Left ventricle myocardium superior (tissue), 1 donor: ENCODE data around the gene STIM1. TPM values are rescaled to one million over a fixed set of nuclear protein-coding genes. Genes with fewer than 3 reads are reported as not detected.

Source experiments
- ATAC-seq: fragments of 200-7000 bp; cut with Tn5 transposase; one replicate; pipeline ENCODE4 v1.9.1; 2020; ENCODE audit warnings: mild to moderate bottlenecking, moderate library complexity
- DNase-seq: peaks from one replicate; pipeline ENCODE4 v3.0.0-alpha.2; 2020
- intact Hi-C: fragments of 100-400 bp; cut with micrococcal nuclease; formaldehyde crosslinking; loops from one replicate; pipeline ENCODE4 v1.11.0; 2022
- total RNA-seq: library from RNA; stranded (reverse); fragmentation: NEBNext Ultra II Directional; extraction: Animal tissue kit (Norgen Biotek cat#: 25700); gene quantifications from one replicate; pipeline ENCODE4 v1.2.1, GENCODE V29; 2021
- donor health status: DM: no; HTN: yes; CAD: no; lungs with severe emphysema.

Gene STIM1
- total RNA-seq, 1 donor from 2014 or later, result 17.0 TPM

DNA sequence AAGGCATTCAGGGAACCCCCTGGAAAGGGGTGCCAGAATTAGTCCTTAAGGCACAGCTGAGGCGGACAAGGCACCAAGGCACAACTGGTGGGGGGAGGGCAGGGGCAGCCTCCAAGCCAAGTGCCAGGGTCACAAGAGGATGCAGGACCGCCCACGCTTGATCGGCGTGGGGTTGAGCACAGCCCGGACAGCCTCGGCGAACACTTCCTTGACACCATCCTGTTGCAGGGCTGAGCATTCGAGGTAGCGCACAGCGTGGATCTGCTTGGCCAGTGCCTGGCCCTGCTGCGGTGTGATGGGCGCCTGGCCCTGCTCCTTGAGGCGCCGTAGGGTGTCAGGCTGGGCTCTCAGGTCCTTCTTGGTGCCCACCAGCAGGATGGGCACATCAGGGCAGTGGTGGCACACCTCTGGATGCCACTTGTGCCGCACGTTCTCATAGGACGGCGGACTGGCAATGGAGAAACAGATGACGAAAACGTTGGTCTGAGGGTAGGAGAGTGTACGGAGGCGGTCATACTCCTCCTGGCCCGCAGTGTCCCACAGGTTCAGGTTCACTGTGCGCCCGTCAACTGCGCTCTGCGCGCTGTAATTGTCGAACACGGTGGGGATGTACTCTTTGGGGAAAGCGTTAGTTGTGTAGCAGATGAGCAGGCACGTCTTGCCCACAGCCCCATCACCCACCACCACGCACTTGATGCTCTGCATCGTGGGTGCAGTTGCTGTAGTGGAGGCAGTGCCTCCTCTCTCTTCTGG lies 27.9 kb upstream of the STIM1 start:
- intact Hi-C loops, result no loop called here
- no peak for ATAC-seq
- DNase-seq, result no peak

DNA sequence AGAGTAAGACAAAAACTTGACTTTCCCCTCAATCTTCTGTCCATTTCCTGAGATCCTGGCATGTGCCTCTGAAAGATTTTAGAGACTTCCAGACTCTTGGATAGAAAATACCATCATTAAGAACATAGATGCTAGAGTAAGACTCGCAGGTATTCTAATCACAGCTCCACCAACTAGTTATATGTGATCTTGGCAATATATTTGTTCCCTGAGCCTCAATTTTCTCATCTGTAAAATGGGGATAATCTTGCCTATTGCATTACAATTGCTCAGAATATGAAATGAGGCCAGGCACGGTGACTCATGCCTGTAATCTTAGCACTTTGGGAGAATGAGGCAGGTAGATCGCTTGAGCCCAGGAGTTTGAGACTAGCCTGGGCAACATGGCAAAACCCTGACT lies 25.4 kb upstream of the STIM1 start:
- ATAC-seq, result no peak
- intact Hi-C loops, result no loop called here
- no peak for DNase-seq

DNA sequence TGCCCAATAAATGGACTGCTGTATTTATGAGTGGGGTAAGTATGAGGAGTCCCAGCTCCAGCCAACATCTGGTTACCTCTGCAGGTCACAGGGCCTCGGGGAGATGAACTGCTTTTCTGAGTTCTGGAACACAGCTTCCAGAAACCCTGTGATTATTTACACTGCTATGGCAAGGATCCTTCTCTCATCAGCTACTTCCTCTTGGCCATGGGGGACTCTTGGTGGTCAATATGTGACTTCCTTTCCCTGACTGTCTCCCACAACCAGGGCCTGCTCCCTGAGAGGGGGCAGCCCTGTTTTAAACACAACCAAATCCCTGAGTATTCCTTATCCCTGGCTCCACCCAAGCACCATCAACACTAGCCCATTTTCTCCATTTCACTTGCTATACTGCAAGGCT lies 24.7 kb upstream of the STIM1 start:
- intact Hi-C loops, result no loop called here
- no peak for ATAC-seq

DNA sequence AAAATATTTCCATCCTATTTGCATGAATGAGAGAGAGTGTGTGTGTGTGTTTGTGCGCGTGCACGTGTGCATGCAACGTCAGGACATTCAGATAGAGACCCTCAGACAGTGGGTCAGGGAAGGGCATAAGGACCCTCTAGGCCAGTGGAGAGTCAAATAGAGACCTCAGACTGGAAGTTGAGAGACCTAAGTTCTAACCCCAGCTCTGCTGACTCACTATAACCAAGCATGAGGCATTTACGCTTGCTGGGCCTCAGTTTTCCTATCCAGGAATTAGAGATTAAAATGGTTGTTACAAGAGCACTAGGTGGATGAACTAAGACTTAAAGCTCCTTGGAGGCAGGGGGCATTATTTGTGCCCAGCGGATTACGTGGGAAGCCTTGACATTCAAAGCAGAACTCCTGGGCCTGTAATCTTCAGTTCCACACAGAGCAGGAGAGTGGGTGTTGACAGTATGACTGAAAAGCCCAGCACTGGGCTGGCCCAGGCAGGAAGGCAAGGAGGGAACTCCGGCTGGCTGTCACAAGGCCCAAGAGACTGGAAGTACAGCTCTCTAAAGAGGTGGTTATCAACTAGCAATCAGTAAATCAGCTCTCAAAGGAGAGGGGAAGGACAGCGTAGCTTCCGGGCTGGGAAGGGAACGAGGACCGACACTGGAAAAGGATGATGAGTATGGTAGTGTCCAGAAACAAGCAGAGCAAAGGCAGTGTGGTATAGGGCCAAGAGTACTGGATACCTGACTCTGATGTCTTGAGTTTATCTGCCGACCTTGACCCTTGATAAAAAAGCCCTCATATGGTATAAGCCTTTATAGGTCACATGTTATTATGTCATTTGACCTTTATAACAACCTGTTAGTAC lies 23.9 kb upstream of the STIM1 start:
- intact Hi-C loops, result no loop called here
- peak; percentile 76 for ATAC-seq
- DNase-seq, result peak; percentile 63

More for the DNA sequence above, 24.7 kb upstream of the STIM1 start:
- DNase-seq, result no peak

DNA sequence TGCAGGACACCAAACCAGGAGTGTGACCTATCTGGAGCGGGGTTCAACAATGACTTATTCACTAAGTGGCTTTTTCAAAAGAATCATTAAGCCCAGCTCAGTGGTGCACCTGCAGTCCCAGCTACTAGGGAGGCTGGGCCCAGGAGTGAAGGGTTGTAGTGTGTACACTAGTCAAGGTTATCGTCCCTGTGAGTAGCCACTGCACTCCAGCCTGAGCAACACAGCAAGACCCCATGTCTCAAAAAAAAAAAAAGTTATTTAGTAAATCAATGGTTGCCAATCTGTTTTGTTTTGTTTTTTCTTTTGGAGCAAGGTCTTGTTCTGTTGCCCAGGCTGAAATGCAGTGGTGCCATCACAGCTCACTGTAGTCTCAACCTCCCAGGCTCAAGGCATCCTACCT lies 22.6 kb upstream of the STIM1 start:
- intact Hi-C loops, result no loop called here
- ATAC-seq (no peak), DNase-seq (no peak)

DNA sequence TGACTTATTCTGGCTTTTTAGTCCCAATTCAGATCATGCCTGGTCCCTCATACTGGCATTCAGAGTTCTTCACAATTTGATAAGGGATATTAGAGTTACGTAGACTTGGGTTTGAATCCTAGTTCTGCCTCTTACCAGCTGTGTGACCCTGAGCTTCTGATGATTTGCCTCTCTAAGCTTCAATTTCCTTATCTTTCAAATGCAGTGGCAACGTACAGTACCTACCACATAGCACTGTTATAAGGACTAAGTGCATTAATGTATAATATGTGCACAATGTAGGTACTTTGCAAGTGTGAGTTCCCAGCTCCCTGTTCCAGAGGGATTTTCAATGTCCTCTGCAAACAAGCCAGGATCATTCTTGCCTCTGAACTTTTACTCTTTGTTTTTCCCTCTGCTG lies 22.0 kb upstream of the STIM1 start:
- intact Hi-C loops, result no loop called here
- DNase-seq (no peak), ATAC-seq (no peak)

DNA sequence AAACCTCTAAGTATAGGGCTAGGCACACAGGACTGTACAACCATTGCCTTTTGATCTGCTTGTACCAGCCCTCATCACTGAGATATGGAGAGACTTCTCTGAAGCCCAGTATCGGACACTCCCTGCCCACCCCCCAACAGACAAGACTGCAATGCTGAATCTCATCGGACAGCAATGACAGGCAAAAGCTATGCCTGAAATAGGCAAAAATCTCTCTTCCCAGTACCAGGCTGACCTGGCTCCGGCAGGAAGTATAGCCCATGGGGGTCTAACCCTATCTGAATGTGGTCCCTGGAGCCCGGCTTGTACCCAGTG lies 21.2 kb upstream of the STIM1 start:
- DNase-seq, result no peak
- intact Hi-C loops, result no loop called here
- no peak for ATAC-seq

DNA sequence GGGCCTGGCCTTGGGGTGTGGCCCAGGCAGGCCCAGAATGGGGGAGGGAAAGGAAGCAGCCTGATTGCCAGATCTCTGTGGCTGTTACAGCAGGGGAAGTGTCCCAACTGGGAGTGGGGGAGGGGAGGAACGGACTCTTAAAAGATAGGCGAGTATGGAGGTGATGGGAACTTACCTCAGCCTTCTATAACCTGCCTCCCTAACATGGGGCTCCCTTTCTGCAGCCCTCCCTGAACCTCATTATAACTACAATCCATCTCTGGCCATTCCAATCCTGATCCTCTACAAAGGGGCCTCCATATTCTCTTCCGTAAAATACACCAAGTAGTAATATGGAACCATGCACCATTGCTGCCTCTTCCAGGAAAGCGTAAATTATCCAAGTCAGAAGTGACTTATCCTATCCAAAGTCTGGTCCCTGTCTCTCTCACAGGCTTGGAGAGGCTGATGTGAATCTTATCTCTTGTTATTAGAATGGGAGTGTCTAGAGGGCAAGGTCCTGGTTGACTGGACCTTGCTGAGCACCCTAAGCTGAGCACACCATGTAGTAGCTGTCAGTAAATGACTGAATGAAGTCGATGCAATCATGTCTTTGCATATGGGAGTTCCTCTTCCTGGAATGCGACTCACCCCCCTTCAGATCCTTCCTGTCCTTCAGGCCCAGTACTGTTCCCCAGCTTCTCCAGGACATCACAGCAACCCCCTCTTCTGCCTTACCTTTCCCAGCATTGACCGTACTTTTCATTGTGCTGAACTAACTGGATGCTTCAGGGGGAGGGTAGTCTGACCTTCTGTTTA lies 20.6 kb upstream of the STIM1 start:
- ATAC-seq, result peak; percentile 35
- DNase-seq, result peak; percentile 61
- intact Hi-C loops, result no loop called here

DNA sequence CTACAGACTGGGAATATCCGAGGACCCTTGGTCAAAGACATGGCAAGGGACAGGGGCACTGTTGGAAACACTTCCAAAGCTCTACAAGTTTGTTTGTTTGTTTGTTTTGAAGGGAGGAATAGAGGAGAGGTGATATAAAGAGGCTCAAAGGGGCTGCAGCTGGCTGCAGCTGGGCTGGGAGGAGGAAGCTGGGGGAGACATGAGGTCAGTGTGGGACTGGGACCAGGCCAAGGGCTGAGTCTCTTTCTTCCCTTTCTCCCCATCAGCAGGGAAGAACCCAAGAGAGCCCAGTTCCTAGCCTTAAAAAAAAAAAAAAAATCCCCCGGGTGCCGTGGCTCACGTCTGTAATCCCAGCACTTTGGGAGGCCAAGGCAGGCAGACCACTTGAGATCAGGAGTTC lies 19.7 kb upstream of the STIM1 start:
- DNase-seq (peak; percentile 70), ATAC-seq (peak; percentile 32)
- intact Hi-C loops, result no loop called here

DNA sequence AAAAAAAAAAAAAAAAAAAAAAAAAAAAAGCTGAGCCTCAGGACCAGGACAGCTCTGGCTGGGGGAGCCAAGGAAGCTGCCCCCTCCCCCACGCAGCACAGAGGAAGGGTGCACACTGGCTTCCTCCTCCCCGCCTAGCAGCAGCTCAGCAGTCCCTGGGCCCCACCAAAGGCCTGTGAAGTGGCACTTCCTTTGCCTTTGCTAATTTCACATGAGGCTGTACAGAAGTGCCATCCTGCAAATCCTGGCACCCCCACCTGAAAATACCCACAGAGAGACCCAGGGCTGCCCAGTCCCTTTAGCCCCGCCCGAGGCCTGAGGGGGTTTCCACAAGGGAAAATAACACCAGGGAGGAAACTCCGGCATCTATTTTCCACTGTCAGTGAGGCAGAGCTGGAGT lies 18.6 kb upstream of the STIM1 start:
- ATAC-seq, result no peak
- DNase-seq, result peak; percentile 70
- intact Hi-C loops, result no loop called here

DNA sequence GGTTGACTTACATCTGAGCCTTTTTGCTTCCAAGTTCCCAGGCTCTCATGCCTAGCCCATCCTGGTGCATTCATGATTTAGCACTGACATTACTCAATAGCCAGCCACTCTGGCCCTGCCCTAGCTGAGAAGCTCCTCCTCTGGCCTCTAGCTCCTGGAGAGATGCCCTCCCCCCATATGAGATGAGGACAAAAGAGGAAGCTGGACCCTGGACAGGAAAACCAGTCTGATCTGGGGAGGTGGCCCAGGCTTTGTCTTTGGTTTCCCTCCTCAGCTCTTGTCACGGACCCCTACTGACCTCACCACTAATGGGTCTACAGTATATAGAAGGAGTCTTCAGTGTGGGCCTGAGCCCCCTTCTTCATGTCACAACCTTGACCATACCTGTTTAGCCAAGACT lies 17.7 kb upstream of the STIM1 start:
- ATAC-seq (peak; percentile 6), DNase-seq (peak; percentile 51)
- intact Hi-C loops, result no loop called here

DNA sequence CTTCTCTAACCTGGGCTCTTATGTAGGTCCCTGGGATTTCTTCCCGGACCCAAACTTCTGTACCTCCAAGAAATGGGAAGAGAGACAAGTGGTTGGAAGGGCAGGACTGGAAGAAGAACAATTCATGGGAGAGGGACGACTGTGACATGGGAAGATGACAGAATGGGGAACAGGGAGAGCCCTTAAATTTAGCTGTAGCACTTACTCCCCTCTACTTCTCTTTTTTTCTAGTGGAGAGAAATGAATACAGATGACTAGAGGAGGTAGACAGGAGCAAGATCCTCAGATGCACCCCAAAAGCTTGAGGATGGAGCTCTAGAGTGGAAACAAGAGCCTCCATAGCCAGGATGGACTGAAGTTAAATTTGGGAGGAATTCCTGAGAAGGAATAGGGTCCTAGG lies 17.0 kb upstream of the STIM1 start:
- DNase-seq (no peak), ATAC-seq (no peak)
- intact Hi-C loops, result no loop called here

DNA sequence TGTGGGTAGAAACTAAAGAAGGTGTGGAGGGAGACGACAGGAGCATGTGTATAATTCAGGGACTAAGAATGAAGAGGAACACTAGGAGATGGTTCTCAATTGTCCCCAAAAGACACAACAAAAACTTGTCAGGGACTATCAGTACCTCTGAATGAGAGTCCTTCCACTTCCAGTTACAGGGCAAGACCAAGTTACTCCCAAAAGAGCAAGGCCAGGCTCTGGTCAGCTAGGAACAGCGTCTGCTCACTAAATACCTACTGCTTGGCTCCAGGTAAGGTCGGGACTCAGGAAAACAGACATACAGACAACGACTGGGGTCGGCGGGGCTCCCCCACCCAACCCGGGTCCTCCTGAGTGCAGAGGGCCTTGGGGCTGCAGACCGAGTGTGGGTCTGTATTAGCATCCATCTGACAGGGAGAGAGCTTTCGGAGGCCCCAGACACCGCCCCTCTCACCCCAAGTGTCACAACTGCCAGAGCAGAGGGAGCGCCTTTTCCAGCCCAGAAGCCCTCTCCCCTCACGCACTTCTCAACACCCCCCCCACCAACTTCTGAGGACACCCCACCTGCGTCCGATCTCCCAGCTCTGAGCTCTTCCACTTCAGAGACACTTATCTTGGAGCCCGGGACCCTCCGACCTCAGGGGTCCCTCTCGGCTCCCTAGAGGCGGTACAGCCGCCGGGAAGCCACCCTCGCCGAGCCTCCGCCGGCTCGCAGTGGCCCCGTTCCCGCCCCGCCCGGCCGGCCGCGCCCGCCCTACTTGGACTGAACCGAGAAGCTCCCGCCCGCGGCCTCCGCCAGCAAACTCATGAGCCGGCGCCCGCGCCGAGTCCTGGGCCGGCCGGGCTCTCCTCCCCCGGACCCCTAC lies 15.2 kb upstream of the STIM1 start:
- intact Hi-C loops, result no loop called here
- peak; percentile 40 for DNase-seq
- ATAC-seq, result peak; percentile 47

DNA sequence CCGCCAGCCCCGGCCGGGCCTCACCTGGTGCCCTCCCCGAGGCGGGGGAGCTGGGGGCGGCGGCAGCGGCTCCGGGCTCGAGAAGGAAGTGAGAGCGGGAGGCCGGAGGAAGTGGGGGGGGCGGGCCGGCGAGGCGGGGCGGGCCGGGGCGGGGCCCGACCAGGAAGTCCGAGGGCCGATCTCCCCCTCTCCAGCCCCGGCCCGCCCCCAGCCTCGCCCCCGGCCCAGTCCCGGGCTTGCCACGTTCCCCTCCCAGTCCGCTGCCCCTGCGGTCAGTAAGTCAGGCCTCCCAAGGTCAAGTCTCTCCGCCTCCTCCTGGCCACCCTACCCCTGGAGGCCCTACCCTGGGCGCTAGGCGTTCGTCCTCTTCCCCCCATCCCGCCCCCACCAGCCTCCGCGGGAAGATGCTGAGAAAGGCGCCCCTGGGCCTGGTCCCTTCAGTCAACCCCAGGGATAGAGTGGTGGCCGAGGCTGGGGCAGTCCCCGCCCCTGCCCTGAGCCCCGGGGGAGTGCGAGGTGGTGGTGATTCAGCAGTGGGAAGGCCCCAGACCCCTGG lies 14.5 kb upstream of the STIM1 start, which contains the start of gene RHOG:
TSS of gene RHOG (minus strand) at position 90 of the 556 bp plus-strand sequence. CDS start 12,821 bp downstream, outside the sequence.
- DNase-seq (peak; percentile 88), ATAC-seq (peak; percentile 88)
- intact Hi-C loops, result no loop called here

DNA sequence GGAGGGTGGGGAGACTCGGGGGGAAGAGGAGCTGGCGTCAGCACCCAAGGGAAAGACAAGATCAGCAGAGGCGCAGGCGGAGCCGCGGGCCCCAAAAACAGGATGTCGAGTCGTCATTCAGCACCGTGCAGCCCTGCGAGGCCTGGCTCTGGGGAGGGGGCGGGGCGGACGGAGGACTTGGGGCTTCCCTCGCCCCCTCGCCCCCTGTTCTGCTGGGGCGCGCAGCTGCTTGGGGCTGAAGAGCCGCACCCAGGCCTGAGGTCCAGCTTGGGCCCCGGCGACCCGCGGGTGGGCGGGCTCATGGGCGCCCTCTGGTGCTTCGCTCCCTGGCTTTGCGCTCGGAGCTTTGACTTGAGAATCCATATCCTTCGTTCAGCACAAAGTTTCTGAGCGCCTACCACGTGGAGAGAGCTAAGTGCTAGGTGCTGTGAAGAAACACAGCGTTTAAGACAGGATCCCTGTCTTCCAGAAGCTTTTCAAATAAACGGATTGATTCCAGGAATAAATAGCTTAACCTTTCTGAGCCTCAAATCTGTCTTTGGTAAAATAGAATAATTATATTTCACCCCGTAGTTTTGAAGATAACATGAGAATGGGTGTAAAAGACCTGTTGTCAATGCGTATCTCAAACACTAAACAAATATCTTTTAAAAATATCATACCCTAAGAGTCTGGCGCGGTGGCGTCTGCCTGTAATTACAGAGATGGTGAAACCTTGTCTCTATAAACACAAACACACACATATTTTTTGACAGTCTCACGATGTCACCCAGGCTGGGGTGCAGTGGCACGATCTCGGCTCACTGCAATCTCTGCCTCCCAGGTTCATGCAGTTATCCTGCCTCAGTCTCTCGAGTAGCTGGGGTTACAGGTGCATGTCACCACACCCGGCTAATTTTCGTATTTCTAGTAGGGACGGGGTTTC lies 13.8 kb upstream of the STIM1 start:
- DNase-seq (peak; percentile 93), ATAC-seq (peak; percentile 82)
- intact Hi-C loops, result no loop called here

DNA sequence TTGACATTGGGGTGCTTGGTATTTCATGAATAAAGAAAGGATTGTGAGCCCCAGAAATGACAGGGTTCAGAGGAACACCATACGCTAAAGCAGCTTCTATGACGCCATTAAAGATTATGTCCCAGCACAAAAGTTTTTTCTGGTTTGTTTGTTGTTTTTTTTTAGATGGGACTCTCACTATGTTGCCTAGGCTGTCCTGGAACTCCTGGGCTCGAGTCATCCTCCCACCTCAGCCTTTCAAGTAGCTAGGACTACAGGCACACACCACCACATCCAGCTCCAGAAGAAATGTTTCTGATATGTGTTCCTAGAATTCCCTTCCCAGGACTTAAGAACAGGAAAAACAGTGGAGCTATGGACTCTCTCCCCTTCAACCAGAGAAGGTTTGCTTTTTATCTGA lies 12.1 kb upstream of the STIM1 start:
- intact Hi-C loops, result no loop called here

DNA sequence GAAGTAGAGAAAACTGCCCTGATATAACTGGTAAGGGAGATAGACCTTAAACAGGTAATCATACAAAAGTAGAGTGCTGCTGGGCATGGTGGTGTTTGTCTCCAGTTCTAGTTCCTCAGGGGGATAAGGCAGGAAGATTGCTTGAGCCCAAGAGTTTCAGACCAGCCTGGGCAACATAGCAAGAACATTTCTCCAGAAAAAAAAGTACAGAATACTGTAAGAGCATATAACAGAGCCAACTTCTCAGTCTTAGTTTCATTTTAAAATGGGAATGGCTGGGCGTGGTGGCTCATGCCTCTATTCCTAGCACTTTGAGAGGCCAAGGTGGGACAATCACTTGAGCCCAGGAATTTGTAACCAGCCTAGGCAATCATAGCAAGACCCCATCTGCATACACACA lies 10.2 kb upstream of the STIM1 start:
- no peak for ATAC-seq
- DNase-seq, result no peak
- intact Hi-C loops, result no loop called here

More for the DNA sequence above, 12.1 kb upstream of the STIM1 start:
- no peak for DNase-seq
- ATAC-seq, result no peak

DNA sequence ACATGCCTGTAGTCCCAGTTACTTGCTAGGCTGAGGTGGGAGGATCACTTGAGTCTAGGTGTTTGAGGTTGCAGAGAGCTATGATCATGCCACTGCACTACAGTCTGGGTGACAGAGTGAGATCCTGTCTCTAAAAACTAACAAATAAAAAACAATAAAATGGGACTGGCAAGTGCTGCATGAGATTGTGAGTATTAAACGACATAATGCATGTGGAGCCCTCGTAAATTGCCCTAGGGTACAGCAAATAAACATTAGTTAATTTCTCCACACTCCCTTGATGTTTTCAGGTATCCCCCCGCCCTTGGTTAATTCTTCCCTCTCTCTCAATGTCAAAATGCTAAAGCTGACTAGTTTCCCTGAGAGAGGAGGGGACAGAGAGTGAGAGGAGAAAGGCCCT lies 9.8 kb upstream of the STIM1 start:
- DNase-seq (no peak), ATAC-seq (no peak)
- intact Hi-C loops, result no loop called here
